SH-SY5Y (cell line): Measurements from ENCODE around the gene SLC1A4.

Experiments
- GATA2 ChIP-seq: IDR thresholded peaks from 2 replicates; pipeline ENCODE4 v1.6.1; 2011; ENCODE audit warnings: mild to moderate bottlenecking, low read depth, low read length
- GATA3 ChIP-seq: IDR thresholded peaks from 2 replicates; pipeline ENCODE4 v1.6.1; 2011; ENCODE audit warnings: low read depth, mild to moderate bottlenecking, low read length, moderate library complexity

DNA sequence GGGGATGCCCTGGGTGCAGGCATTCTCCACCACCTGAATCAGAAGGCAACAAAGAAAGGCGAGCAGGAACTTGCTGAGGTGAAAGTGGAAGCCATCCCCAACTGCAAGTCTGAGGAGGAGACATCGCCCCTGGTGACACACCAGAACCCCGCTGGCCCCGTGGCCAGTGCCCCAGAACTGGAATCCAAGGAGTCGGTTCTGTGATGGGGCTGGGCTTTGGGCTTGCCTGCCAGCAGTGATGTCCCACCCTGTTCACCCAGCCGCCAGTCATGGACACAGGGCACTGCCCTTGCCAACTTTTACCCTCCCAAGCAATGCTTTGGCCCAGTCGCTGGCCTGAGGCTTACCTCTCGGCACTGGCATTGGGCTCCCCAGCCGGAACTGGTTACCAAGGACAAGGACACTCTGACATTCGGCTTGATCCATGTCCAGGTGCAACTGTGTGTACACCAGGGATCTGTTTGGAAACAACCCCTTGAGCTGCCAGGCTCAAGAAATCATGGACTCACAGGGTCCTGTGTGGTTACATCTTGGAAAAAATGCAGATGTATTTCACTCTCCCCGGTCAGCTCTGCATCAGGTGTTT, 31.8 kb downstream of the SLC1A4 start:
- TF ChIP-seq GATA2 = no peak
- TF ChIP-seq GATA3 = no peak
